HL-60/S4 treated with phorbol 12-myristate 13-acetate at 8.2 ng/mL for 4 days and 3 days (cell line): ENCODE data around the gene TTC16.

ENCODE experiments used
- in situ Hi-C: fragments of 300-500 bp; cut with MboI; formaldehyde crosslinking; loops from 2 replicates; pipeline ENCODE4 v1.15.0; 2022; ENCODE audit warnings: low sequenced_read_pairs

The TTC16 gene

DNA sequence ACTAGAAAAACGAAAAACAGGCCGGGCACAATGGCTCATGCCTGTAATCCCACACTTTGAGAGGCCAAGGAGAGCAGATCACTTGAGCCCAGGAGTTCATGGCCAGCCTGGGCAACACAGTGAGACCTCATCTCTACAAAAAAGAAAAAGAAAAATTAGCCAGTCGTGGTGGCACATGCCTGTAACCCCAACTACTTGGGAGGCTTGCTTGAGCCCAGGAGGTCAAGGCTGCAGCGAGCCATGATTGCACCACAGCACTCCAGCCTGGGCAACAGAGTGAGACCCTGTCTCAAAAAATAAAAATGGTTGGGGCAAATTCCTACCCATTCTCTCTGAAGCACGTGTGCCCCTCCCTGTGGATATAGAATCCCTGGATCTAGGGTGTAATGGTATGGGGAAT, 17.5 kb upstream of the TTC16 start:
- in situ Hi-C loops = no loop called here

DNA sequence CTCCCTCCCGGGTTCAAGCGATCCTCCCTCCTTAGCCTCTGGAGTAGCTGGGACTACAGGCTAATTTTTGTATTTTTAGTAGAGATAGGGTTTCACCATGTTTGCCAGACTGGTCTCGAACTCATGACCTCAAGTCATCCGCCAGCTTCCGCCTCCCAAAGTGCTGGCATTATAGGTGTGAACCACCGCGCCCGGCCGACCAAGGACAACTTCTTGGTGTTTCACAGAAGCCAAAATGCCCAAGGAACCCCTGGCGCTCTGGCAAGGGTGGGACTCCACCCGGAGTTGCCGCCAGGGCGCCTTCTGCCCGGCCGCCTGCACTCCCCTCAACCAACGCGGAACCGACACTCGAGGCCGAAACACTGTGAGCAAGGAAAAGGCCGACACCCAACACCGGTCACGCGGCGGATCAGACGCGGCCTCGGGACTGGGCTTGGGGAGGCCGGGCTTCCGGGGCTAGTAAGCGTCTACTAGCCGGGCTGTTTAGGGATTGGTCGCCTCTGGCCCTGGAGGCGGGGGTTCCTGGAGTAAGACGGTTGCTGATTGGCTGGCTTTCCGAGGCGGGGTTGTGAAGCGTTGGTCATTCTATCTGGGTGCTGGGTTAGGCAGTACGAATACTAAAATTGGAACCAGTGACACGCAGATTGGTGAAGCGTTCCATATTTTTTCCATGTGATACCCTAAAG, 16.8 kb upstream of the TTC16 start:
- in situ Hi-C loops = no loop called here

DNA sequence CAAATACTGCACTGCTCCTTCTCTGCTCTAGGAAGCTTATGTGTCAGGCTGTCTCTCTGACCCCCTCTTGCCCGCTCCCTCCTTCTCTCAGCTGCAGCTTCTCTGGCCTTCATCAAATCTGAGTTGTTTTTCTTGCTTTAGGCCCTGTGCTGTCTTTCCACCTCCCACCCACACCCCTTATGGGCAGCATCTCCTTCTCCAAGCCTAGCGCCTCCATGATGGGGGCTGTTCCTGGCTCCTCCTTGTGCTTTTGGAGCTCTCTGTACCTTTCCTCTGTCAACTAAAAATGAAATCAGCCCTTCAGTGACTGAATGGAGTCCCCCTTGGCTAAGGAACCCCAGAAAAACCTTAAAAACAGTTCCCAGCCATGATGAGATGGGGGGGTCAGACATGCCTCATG, 15.7 kb upstream of the TTC16 start:
- in situ Hi-C loops = no loop called here

DNA sequence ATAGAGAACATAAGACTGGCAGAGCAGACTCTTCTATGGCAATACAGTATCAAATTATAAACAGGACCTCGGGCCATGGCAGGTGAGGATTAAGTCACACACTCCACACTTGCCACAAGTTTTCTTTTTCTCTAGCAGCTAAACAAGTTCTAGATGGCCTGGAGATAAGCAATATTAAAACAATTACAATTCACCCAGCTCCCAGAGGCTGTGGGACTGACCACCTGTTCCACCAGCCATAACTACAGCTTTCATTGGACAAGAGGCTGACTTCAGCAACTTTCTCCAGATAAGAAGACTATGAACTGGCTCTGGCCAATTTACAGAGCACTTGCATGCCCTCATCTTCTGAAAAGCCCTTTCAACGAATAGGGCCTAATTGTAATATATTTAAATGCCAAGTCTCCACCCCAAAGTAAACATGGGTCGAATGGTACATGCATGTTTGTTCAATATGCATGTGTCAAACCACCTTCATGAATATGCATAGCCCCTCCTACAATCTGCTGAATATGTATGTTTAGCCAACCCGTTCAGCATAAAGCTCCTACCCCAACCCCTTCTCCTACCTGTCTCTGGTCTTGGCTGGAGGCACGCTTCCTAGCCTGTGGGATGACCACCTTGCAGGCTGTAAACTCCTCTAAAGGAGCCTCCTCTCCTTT, 15.2 kb upstream of the TTC16 start:
- in situ Hi-C loops = no loop called here

DNA sequence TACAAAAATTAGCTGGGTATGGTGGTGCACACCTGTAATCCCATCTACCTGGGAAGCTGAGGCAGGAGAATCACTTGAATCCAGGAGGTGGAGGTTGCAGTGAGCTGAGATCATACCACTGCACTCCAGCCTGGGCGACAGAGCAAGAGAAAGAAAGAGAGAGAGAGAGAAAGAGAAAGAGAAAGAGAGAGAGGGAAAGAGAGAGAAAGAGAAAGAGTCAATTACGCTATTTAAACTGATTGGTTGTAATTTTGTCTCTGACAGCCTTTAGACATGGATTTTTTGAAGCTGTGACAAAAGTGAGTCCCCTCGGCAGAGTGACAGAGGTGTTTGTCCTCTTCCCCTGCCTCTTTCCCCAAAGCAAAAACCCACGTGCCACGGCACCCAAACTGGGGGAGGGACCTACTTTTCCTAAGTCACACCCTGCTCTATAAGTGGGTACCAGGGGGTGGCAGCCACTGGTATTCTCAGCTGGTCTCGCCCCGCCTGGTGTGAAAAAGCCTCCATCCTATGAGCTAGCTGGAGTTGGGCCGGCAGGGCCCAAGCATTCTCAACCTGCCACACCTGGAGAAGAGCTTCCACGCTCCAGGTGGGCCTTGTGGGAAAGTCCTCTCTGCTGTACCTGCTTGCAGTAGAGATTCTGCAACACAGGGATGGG, 12.5 kb upstream of the TTC16 start:
- in situ Hi-C loops = no loop called here

DNA sequence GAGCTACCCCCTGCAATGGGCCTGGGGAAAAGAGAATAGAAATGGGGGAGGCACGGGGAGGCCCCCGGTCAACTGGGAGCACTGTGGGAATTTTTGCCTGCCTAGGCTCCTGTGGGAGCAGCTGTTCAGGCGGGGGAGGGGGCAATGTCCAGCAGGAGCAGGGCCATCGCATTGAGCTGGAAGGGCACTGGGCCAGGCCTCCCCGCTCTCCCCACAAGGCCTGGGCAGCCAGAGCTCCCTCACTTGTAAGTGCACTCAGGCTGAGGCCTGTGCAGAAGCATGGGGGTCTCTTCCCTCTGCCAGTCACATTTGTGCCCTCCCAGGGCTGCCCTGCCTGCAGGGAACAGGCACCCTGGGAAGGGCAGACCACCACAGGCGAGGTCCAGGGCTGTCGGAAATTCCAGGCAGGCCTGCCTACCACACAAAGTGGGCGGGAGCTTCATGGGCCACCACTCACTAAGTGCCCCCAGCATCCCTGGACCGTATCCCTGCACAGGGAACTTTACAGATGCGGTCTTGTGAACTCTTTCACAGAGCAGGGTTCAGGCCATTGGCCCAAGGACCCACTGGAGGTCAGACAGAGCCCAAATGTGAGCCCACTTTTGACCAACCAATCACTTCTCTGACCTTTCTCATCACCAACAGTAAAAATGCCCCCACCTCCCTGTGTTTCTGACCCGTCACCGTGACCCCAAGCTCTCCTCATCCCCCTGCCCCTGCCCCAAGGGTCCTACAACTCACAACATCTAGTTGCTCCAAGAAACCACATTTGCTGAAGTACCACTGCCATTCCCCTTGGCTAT, 10.1 kb upstream of the TTC16 start:
- in situ Hi-C loops = no loop called here

DNA sequence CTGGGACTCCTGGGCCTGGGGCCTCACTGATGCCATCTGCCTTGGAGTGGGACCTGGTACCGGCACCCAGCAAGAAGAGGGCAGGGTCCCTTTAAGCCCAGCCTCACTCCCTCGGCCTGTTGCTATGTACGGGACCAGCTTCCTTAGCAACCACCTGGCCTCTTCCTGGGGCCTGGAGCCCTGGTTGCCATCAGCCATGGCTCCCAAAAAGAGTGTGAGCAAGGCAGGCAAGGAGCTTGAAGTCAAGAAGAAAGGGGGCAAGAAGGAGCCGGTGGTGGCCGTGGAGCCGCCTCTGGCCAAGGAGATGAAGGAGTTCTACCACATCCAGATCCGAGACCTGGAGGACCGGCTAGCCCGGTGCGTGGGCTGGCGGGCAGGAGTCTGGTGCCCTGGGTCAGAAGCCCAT, 9.0 kb upstream of the TTC16 start, which contains the start of gene CFAP157:
TSS of gene CFAP157 (plus strand) at position 153 of the 406 bp plus-strand sequence. CDS start at position 197, 44 bp downstream.
- in situ Hi-C loops = no loop called here

DNA sequence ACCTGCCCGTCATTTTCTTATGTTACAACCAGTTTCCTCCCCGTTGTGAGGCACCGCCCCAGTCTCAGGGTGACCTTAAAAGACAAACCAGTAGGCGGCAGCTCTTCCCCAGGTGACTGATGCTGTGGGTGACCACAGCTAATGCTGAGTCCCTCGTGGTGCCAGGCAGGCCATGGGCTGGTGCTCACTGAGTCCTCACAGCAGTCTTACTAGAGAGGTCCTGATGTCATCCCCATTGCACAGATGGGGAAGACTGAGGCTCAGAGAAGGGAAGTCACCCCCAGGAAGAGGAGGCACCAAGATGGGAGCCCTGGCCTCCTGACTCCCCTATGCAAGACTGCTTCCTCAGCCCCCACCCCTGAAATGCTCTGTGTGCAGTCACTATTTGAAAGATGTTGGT, 8.1 kb upstream of the TTC16 start:
- in situ Hi-C loops = no loop called here

DNA sequence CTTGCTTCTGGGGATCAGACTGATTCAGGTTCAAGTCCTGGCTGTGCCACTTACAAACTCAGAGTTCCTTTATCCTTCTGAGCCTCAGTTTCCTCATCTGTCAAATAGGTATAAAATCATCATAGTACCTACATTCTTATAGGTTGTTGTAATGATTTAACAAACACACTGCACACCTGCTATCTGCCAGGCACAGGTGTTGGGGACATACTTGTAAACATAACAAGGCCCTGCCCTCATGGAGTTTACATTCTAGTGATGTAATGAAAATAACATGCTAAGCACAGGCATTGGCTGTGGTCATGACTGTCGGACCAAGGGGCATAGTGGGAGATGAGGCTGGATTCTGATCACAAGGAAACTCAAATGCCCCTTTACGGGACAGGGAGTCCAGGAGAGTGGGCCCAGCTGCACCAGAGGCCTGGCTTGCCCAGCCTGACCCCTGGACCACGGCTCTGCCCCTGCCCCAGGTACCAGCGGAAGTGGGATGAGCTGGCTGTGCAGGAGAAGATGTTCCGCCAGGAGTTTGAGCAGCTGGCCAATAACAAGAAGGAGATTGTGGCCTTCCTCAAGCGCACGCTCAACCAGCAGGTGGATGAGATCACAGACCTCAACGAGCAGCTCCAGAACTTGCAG, 6.8 kb upstream of the TTC16 start:
- in situ Hi-C loops = no loop called here

DNA sequence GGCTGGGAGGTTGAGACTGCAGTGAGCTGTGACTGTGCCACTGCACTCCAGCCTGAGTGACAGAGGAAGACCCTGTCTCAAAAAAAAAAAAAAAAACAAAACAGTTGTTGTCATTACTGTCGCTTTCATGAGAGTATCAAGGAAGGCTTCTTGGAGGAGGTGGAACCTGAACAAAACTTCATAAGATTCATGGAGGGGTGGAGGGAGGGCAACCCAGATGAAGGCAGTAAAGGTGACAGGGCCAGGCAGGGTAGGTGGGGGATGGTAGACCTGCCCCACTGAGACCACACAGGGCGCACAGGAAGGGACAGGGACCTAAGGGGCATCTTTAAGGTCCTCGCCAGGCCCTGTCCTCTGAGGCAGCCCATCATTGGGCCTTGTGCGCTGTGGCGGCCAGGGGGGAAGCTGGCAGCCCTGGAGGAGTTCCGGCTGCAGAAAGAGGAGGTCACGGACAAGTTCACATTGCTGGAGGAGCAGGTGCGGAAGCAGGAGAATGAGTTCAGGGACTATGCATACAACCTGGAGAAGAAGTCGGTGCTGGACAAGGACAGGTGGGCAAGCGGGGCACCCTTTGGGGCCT, 5.6 kb upstream of the TTC16 start:
- in situ Hi-C loops = no loop called here

DNA sequence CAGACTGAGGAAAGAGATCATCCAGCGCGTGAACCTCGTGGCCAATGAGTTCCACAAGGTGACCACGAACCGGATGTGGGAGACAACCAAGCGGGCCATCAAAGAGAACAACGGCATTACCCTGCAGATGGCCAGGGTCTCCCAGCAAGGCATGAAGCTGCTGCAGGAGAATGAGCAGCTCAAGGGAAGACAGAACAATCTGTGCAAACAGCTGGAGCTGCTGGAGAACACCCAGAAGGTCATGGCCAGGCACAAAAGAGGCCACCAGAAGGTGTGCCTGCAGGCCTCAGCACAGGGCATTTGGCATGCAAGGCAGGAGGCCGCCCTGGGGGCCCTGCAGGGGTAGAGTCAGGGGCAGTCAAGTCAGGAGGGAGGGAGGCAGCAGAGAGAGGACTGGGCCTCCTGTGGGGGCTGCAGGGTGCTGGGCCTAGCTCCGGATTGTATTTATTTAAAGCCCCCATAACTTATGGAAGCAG, 4.6 kb upstream of the TTC16 start:
- in situ Hi-C loops = no loop called here

DNA sequence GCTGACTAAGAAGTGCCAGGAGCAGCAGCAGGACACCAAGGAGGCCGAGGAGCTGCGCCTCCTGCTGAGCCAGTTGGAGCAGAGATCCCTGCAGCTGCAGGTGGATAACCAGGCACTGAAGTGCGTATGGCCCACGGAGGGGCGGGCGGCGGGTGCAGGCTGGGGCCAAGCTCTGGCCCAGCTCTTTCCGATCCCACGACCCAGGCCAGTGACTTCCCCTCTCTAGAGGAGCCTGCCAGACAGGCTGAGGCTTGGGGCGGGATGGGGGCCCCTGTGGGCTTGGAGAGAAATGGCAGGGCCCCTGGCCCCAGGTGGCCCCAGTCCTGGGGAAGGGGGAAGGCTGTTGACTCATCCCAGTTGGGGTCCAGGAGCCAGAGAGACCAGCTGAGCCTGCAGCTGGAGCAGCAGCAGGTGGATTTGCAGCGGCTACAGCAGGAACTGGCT, 4.0 kb upstream of the TTC16 start:
- in situ Hi-C loops = no loop called here

DNA sequence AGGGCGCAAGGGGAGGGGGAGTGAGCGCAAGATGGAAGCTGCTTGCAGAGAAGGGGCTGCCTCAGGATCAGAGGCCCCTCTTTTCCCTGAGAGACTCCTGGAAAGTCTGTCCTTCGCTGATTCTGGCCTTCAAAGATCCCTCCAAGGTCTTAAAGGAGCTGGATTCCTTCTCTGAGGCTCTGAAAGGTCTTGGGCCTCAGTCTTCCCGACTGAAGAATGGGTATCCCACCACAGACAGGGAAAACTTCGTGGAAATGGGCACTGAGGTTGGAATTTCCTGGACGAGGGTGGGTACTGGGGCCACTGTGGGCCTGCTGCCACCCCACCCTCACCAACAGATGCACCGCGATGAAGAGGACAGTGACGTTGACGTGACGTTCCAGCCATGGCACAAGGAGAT, 3.5 kb upstream of the TTC16 start:
- in situ Hi-C loops = no loop called here

DNA sequence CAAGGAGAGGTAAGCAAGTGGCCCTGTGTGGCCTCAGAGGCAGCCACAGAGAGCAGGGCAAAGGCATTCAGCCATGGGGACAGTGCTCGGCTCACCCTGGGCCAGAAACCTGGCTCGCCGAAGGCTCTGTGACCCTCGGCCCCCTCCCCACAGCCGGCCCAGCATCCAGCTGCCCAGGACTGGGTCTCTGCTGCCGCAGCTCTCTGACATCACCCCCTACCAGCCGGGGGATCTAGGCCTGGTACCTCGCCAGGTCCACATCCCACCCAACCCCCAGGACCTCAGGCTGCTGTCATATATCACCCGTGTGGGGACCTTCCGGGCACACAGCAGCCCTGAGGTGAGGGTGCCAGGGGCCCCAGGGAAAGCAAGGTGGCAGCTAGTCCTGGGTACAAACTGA, 3.0 kb upstream of the TTC16 start:
- in situ Hi-C loops = no loop called here

DNA sequence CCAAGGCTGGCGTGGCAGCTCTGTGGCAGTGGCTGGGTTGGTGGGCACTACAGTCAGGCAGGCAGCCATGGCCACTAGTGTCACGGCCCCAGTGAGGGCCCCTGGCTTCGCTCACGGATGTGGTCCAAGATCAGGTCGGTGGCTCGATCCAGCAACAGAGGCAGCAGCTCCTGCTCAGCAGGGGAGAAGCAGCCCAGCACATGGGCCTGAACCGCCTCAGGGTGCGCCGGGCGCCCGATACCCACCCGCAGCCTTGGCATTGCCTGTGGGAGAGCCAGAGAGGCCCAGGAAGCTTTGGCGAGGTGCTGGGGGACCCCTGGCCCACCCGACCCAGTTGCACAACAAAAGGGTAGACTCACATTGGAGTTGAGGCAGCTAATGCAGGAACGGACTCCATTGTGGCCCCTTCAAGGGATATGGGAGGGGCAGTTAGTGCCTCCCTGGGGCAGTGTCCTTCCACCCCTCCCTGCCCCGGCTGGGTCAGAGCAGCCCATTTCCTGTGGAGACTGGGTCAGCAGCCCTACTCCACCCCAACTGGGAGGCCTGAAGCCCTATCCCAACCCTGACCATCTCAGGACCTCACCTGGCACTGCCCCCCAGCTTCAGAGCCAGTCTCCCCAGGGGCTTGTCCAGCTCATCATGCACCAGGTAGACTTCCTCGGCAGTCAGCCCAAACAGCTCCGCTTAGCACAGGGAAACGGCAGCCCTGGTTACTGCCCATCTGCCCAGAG, 1.7 kb upstream of the TTC16 start:
- in situ Hi-C loops = no loop called here

DNA sequence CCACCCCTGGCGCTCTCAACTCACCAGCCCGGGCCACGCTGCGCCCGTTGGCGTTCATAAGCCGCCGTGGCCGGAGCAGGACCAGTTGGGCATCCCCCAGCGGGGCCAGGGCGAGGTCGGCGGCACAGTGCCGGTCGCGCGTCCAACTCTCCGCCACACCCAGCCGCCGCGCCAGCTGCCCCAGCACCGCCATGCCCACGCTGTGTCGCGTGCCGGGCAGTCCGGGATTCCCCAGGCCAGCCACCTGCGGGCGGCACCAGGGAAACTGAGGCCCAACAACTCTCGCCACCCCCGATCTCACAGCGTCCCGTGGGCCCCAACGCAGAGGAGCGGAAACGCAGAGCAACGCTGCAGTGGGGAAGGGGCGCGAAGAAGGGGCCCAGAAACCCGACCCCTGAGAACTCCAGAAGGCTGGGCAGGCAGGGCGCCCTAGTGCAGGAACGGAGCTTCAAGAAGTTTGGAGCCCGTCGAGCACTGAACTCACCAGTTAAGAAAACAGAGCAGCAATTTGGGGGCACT, 869 bp upstream of the TTC16 start:
- in situ Hi-C loops = no loop called here

DNA sequence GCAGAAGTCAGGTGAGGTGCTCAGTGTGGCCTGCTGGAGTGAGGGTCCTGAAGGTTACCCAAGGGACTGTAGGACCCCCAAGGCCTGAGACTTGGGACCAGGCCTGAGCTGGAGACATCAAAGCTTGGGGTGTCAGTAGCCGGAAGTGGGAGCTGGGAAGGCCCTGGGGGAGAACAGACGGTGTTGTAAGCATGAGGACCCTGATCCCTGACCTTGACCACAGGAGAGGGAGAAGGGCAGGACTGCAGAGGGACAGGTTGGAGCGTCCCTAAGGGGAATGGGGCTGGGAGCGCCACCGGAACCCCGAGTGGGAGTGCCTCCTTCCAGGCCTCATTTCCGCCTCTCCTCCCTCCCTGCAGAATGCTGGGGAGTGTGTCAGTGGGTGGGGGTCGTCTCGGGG, 533 bp downstream of the TTC16 start:
- in situ Hi-C loops = no loop called here

DNA sequence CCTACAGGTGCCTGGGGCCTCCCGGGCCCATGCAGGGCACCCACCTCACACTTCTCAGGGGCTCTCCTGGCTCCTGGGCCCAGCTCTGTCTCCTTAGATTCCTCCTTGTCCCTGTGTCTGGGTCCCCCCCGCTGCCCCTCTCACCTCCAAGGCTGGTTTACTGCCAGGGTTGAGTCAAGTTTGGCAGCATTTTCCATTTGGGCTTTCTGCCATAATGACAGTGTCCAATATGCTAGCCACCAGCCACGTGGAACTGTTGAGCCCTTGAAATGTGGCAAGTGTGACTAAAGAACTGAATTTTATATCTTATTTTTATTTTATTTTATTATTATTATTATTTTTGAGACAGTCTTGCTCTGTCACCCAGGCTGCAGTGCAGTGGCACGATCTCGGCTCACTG, 1.9 kb downstream of the TTC16 start:
- in situ Hi-C loops = no loop called here

DNA sequence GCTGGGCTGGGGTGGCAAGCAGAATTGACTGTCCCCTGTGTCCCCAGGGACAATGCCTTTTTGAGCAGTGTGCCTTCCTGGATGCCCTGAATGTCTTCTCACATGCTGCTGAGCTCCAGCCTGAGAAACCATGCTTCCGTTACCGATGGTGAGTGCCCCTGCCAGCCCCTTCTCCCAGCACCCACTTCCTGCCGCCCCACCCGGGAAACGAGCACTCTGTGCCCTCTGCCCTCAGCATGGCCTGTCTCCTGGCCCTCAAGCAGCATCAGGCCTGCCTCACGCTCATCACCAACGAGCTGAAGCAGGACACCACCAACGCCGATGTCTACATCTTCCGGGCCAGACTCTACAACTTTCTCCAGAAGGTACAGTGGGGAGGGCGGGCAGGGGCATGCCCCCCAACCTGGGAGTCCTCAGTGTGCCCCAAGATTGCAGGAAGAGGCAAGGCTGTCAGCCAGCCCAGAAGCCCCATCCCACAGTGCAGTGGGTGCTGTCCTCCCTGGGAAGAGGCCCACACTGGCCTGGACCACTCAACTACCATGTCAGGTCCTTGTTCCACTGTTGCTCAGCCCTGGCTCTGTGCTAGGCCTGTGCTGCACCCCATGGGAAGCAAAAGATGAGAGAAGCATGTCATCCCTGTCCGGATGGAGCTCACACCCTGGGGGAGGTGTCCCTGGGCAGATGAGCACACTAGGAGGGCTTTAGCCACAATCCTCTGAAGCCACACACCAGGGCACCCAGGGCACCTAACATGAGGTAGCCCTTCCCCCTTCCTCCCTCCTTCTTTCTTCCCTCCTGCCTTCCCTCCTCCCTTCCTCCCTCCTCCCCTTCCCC, 4.4 kb downstream of the TTC16 start:
- in situ Hi-C loops = no loop called here
